ENCODE results near the gene OLFM1.
"Not testable (repeated sequence)": the region's sequence is repeated elsewhere in the genome, so short reads cannot be mapped to it uniquely, and the experiment has no call there.

OLFM1 gene

GRCh38 chr9:135051316-135052038 lies 36.0 kb upstream of the OLFM1 start:
- Histone ChIP-seq H3K9me3 (ENCODE audit: low read depth, low read length) (no peaks in the 10 kb centered on the region), H3K27ac (no peak overlapping the region), H3K4me3 (no peak overlapping the region), H3K36me3 (ENCODE audit: insufficient read depth, low read length) (no peaks in the 10 kb centered on the region), H3K9ac (ENCODE audit: insufficient read length) (no peak overlapping the region)
- no peak for DNase-seq (ENCODE audit: low read depth, low spot score)
- TF ChIP-seq EZH2 (IDR thresholded peaks at IDR 0.05) (no peak), FOXP2 (optimal IDR thresholded peaks at IDR 0.05; ENCODE audit: control extremely low read depth, extremely low read length, insufficient read depth) (no peak), POLR2AphosphoS5 (IDR thresholded peaks at IDR 0.05; ENCODE audit: borderline replicate concordance, low read depth, low read length) (no peak)

DNA sequence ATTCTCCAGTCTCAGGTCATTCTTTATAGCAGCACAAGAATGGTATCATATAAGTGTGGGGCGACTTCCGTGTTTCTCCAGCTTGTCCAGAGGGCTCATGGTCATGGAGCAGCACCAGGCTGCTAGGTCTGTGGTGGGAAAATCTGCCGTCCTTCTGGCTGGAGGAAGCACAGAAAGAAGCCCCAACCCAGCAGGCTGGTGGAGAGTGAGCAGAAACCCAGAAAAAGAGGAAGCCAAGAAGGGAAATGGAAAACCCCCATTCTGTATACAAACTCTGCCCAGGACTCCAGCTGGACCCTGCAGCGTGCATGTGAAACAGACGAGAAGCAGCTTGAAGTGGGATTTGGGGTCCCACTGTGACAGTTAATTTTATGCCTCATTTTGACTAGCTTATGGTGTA lies 34.3 kb upstream of the OLFM1 start:
- no peaks in the 10 kb centered on the region for H3K9me3 ChIP-seq (ENCODE audit: low read depth, low read length)
- H3K4me3 ChIP-seq = no peak overlapping the region
- no peak overlapping the region for H3K27ac ChIP-seq
- H3K9ac ChIP-seq (ENCODE audit: insufficient read length) = no peak overlapping the region
- TF ChIP-seq EZH2 (IDR thresholded peaks at IDR 0.05) (no peak), POLR2AphosphoS5 (IDR thresholded peaks at IDR 0.05; ENCODE audit: borderline replicate concordance, low read depth, low read length) (no peak), FOXP2 (optimal IDR thresholded peaks at IDR 0.05; ENCODE audit: control extremely low read depth, extremely low read length, insufficient read depth) (no peak)
- H3K36me3 ChIP-seq (ENCODE audit: insufficient read depth, low read length) = no peaks in the 10 kb centered on the region
- no peak for DNase-seq (ENCODE audit: low read depth, low spot score)

- Histone ChIP-seq H3K9me3 (ENCODE audit: low read depth, low read length) (no peaks in the 10 kb centered on the region), H3K9ac (ENCODE audit: insufficient read length) (no peak overlapping the region), H3K4me3 (no peak overlapping the region), H3K27ac (no peak overlapping the region), H3K36me3 (ENCODE audit: insufficient read depth, low read length) (no peaks in the 10 kb centered on the region)
- TF ChIP-seq POLR2AphosphoS5 (IDR thresholded peaks at IDR 0.05; ENCODE audit: borderline replicate concordance, low read depth, low read length) (no peak), FOXP2 (optimal IDR thresholded peaks at IDR 0.05; ENCODE audit: control extremely low read depth, extremely low read length, insufficient read depth) (no peak), EZH2 (IDR thresholded peaks at IDR 0.05) (no peak)
- DNase-seq (ENCODE audit: low read depth, low spot score) = no peak
Observed at GRCh38 chr9:135055181-135055580, 32.3 kb upstream of the OLFM1 start.

- DNase-seq (ENCODE audit: low read depth, low spot score) = no peak
- Histone ChIP-seq H3K4me3 (no peak overlapping the region), H3K36me3 (ENCODE audit: insufficient read depth, low read length) (no peaks in the 10 kb centered on the region), H3K9ac (ENCODE audit: insufficient read length) (no peak overlapping the region), H3K27ac (no peak overlapping the region), H3K9me3 (ENCODE audit: low read depth, low read length) (no peaks in the 10 kb centered on the region)
- no peak for TF ChIP-seq EZH2 (IDR thresholded peaks at IDR 0.05)
- TF ChIP-seq POLR2AphosphoS5 (IDR thresholded peaks at IDR 0.05; ENCODE audit: borderline replicate concordance, low read depth, low read length) = no peak
- TF ChIP-seq FOXP2 (optimal IDR thresholded peaks at IDR 0.05; ENCODE audit: control extremely low read depth, extremely low read length, insufficient read depth) = no peak
Observed at GRCh38 chr9:135056541-135056940, 30.9 kb upstream of the OLFM1 start.

DNA sequence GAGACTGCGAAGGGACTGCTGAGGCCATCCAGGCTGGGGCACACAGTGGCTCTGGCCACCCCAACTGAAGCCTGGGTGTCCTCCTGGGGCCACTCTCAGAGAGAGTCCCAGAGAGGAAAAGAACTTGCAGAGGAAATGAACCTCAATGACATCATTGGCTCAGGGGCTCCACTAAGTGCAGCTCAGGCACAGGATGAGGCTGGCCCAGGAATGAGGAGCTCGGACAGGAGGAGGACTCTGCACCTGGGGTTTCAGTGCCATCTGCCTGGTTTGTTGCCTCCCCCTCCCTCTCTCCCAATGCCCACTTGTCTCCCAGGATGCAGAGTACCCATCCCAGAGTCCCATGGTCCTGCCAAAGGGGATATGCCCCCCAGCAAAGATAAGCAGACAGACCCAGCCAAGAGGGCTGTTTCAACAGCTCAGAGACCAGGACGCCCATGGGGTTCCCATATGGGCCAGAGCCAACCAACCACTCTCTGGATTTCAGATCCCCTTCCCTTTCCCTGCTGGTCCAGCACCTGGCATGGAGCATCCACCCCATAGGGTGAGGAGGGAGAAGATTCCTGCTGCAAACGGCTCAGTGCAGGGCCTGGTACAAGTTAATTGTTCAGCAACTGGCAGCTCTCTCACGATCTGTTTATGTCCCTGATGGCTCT lies 26.9 kb upstream of the OLFM1 start:
- no peak overlapping the region for H3K4me3 ChIP-seq
- H3K9ac ChIP-seq (ENCODE audit: insufficient read length) = no peak overlapping the region
- no peak overlapping the region for H3K27ac ChIP-seq
- H3K36me3 ChIP-seq (ENCODE audit: insufficient read depth, low read length) = no peaks in the 10 kb centered on the region
- DNase-seq (ENCODE audit: low read depth, low spot score) = no peak
- no peaks in the 10 kb centered on the region for H3K9me3 ChIP-seq (ENCODE audit: low read depth, low read length)
- no peak for TF ChIP-seq EZH2 (IDR thresholded peaks at IDR 0.05)
- no peak for TF ChIP-seq FOXP2 (optimal IDR thresholded peaks at IDR 0.05; ENCODE audit: control extremely low read depth, extremely low read length, insufficient read depth)
- TF ChIP-seq POLR2AphosphoS5 (IDR thresholded peaks at IDR 0.05; ENCODE audit: borderline replicate concordance, low read depth, low read length) = no peak

- TF ChIP-seq POLR2AphosphoS5 (IDR thresholded peaks at IDR 0.05; ENCODE audit: borderline replicate concordance, low read depth, low read length) = no peak
- no peak for TF ChIP-seq FOXP2 (optimal IDR thresholded peaks at IDR 0.05; ENCODE audit: control extremely low read depth, extremely low read length, insufficient read depth)
- TF ChIP-seq EZH2 (IDR thresholded peaks at IDR 0.05) = no peak
- H3K27ac ChIP-seq = no peak overlapping the region
- H3K9ac ChIP-seq (ENCODE audit: insufficient read length) = no peak overlapping the region
- H3K9me3 ChIP-seq (ENCODE audit: low read depth, low read length) = no peaks in the 10 kb centered on the region
- no peak overlapping the region for H3K4me3 ChIP-seq
- H3K36me3 ChIP-seq (ENCODE audit: insufficient read depth, low read length) = no peaks in the 10 kb centered on the region
- no peak for DNase-seq (ENCODE audit: low read depth, low spot score)
Observed at GRCh38 chr9:135061441-135061840, 26.0 kb upstream of the OLFM1 start.

- Histone ChIP-seq H3K4me3 (no peak overlapping the region), H3K9me3 (ENCODE audit: low read depth, low read length) (no peaks in the 10 kb centered on the region), H3K36me3 (ENCODE audit: insufficient read depth, low read length) (no peaks in the 10 kb centered on the region), H3K9ac (ENCODE audit: insufficient read length) (no peak overlapping the region), H3K27ac (no peak overlapping the region)
- TF ChIP-seq FOXP2 (optimal IDR thresholded peaks at IDR 0.05; ENCODE audit: control extremely low read depth, extremely low read length, insufficient read depth) = no peak
- TF ChIP-seq POLR2AphosphoS5 (IDR thresholded peaks at IDR 0.05; ENCODE audit: borderline replicate concordance, low read depth, low read length) = no peak
- TF ChIP-seq EZH2 (IDR thresholded peaks at IDR 0.05) = no peak
- no peak for DNase-seq (ENCODE audit: low read depth, low spot score)
Observed at GRCh38 chr9:135062254-135062653, 25.2 kb upstream of the OLFM1 start.

- H3K36me3 ChIP-seq (ENCODE audit: insufficient read depth, low read length); H3K9me3 ChIP-seq (ENCODE audit: low read depth, low read length); H3K9ac ChIP-seq (ENCODE audit: insufficient read length); H3K27ac ChIP-seq; H3K4me3 ChIP-seq; DNase-seq (ENCODE audit: low read depth, low spot score): not testable (repeated sequence)
Observed at GRCh38 chr9:135063466-135063865, 24.0 kb upstream of the OLFM1 start.

DNA sequence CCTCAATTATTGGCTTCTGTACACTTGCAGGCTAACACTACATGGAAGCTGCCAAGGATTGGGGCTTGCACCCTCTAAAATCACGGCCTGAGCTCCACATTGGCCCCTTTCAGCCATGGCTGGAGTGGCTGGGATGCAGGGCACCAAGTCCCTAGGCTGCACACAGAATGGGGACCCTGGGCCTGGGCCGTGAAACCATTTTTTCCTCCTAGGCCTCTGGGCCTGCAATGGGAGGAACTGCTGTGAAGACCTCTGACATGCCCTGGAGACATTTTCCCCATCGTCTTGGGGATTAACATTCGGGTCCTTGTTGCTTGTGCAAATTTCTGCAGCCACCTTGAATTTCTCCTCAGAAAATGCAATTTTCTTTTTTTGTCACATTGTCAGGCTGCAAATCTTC lies 23.6 kb upstream of the OLFM1 start:
- not testable (repeated sequence) for H3K9ac ChIP-seq (ENCODE audit: insufficient read length); H3K36me3 ChIP-seq (ENCODE audit: insufficient read depth, low read length)

More for the DNA sequence above, 23.6 kb upstream of the OLFM1 start:
- DNase-seq (ENCODE audit: low read depth, low spot score); H3K27ac ChIP-seq; H3K4me3 ChIP-seq; H3K9me3 ChIP-seq (ENCODE audit: low read depth, low read length): not testable (repeated sequence)

All from SK-N-MC (cell line).